Heart left ventricle (tissue), 13 donors: ENCODE data around the gene ATP1A4.

Experiments used
- POLR2A ChIP-seq, 2 donors: fragments of 450-650 bp; IDR thresholded peaks; one replicate each; pipeline ENCODE4 v1.6.1; 2017; ENCODE audit warnings: antibody characterized with exemption in 2 of 2, mild to moderate bottlenecking in 2 of 2, moderate library complexity in 2 of 2
- TF ChIP-seq, protein P1 (sequence below), 12 donors: fragments of 200-600 bp; sonication (generic) in 4 of 12; IDR thresholded peaks; one replicate each; pipeline versions ENCODE4 v1.5.0 to v1.8.0; 2018 to 2022; ENCODE audit warnings: antibody characterized with exemption in 12 of 12, mild to moderate bottlenecking in 5 of 12
- donor health status: ischemic (EF 13 %, LVEDD 7.1; RV severe dilation, severe dysfunction).
- donor health status: DM: no; HTN: yes; CAD: no.
- donor health status: DM: no; HTN: no; CAD: no.
- donor health status: ischemic (EF 25% LVEDD 6.9; RV normal size, moderate dysfunction).
- donor health status: ischemic (EF 25% LVEDD 5.7; RV mildly dilated, moderate dysfunction).
- donor health status: ischemic (EF 35%, LVEDD 5.7; RV mildly dilated, moderate dysfunction).
- donor health status: nonischemic (EF 11% LVEDD 7.7; RV severe dilation, severe dysfunction).
- donor health status: DM: yes; HTN: yes; CAD: no.
- donor health status: PGD.
- donor health status: ischemic (EF 29% LVEDD 5.4; RV normal size, mild dysfunction).
- donor health status: nonischemic (EF 23%, LVEDD 6.1; RV moderate dilation, normal function).

DNA sequence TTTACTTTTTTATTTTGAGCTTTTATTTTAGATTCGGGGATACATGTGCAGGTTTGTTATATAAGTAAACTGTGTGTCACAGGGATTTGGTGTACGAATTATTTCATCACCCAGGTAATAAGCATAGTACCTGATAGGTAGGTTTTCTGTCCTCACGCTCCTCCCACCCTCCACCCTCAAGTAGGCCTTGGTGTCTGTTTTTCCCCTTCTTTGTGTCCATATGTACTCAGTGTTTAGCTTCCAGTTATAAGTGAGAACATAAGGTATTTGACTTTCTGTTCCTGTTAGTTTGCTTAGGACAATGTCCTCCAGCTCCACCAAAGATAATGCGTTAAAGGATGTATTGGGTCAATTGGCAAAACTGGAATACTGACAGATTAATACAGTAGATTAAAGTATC is 5.8 kb downstream of the ATP1A4 start:
- TF ChIP-seq, protein P1, sequence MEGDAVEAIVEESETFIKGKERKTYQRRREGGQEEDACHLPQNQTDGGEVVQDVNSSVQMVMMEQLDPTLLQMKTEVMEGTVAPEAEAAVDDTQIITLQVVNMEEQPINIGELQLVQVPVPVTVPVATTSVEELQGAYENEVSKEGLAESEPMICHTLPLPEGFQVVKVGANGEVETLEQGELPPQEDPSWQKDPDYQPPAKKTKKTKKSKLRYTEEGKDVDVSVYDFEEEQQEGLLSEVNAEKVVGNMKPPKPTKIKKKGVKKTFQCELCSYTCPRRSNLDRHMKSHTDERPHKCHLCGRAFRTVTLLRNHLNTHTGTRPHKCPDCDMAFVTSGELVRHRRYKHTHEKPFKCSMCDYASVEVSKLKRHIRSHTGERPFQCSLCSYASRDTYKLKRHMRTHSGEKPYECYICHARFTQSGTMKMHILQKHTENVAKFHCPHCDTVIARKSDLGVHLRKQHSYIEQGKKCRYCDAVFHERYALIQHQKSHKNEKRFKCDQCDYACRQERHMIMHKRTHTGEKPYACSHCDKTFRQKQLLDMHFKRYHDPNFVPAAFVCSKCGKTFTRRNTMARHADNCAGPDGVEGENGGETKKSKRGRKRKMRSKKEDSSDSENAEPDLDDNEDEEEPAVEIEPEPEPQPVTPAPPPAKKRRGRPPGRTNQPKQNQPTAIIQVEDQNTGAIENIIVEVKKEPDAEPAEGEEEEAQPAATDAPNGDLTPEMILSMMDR (IDR thresholded peaks at IDR 0.05), result no peak
- TF ChIP-seq POLR2A (IDR thresholded peaks at IDR 0.05), result no peak
